Measurements from ENCODE around the gene ARMH3.
A peak's percentile ranks its signal among the peaks of the same experiment; 100 is the strongest.
"Not testable (repeated sequence)": the region's sequence is repeated elsewhere in the genome, so short reads cannot be mapped to it uniquely, and the experiment has no call there.

Gene ARMH3

GRCh38 chr10:102045292-102045691 is 10.7 kb downstream of the ARMH3 start:
- DNase-seq, result no peak

GRCh38 chr10:102040305-102041050 is 15.5 kb downstream of the ARMH3 start:
- DNase-seq, result no peak

GRCh38 chr10:102038410-102038809 is 17.6 kb downstream of the ARMH3 start:
- no peak for DNase-seq

- DNase-seq, result not testable (repeated sequence)
These were observed 20.2 kb downstream of the ARMH3 start for GRCh38 chr10:102035807-102036206.

- no peak for DNase-seq
These were observed 22.2 kb downstream of the ARMH3 start for GRCh38 chr10:102033787-102034186.

GRCh38 chr10:102027261-102027660 is 28.7 kb downstream of the ARMH3 start:
- DNase-seq, result no peak

- no peak for DNase-seq
These were observed 31.2 kb downstream of the ARMH3 start for GRCh38 chr10:102024799-102025198.

GRCh38 chr10:102020938-102021337 is 35.0 kb downstream of the ARMH3 start:
- DNase-seq, result peak; percentile 5

- DNase-seq, result no peak
These were observed 38.7 kb downstream of the ARMH3 start for GRCh38 chr10:102017295-102017694.

GRCh38 chr10:102016416-102016815 is 39.6 kb downstream of the ARMH3 start:
- DNase-seq, result no peak

- DNase-seq, result no peak
These were observed 45.0 kb downstream of the ARMH3 start for GRCh38 chr10:102010961-102011360.

- peak; percentile 26 for DNase-seq
These were observed 46.1 kb downstream of the ARMH3 start for GRCh38 chr10:102009801-102010425.

GRCh38 chr10:102007796-102008195 is 48.2 kb downstream of the ARMH3 start:
- no peak for DNase-seq

GRCh38 chr10:102007031-102007430 is 48.9 kb downstream of the ARMH3 start:
- DNase-seq, result not testable (repeated sequence)

GRCh38 chr10:102004376-102004775 is 51.6 kb downstream of the ARMH3 start:
- no peak for DNase-seq

- DNase-seq, result no peak
These were observed 52.4 kb downstream of the ARMH3 start for GRCh38 chr10:102003541-102003940.

- DNase-seq, result peak; percentile 5
These were observed 54.4 kb downstream of the ARMH3 start for GRCh38 chr10:102001435-102002068.

GRCh38 chr10:101997803-101998202 is 58.2 kb downstream of the ARMH3 start:
- DNase-seq, result no peak

- DNase-seq, result no peak
These were observed 60.4 kb downstream of the ARMH3 start for GRCh38 chr10:101995451-101996063.

- DNase-seq, result no peak
These were observed 62.2 kb downstream of the ARMH3 start for GRCh38 chr10:101993651-101994200.

- DNase-seq, result no peak
These were observed 62.8 kb downstream of the ARMH3 start for GRCh38 chr10:101993221-101993620.

- no peak for DNase-seq
These were observed 68.8 kb downstream of the ARMH3 start for GRCh38 chr10:101987136-101987535.

- DNase-seq, result no peak
These were observed 69.4 kb downstream of the ARMH3 start for GRCh38 chr10:101986624-101986971.

All from stimulated activated CD4-positive, alpha-beta T cell treated with anti-CD3 and anti-CD28 coated beads, Interleukin-15, amount 100 ng/mL, for 24 hours (primary cell).